GM18951 (cell line): ENCODE measurements around the gene AGAP6.
"Not testable (repeated sequence)": the region's sequence is repeated elsewhere in the genome, so short reads cannot be mapped to it uniquely, and the experiment has no call there.

ENCODE experiments used
- POLR2A ChIP-seq: IDR thresholded peaks from 4 replicates; pipeline ENCODE4 v1.6.1; 2011; ENCODE audit warnings: mild to moderate bottlenecking; ENCODE audit not compliant: insufficient read length, insufficient read depth; ENCODE audit errors: extremely low read depth
- in situ Hi-C: fragments of 300-500 bp; cut with MboI; formaldehyde crosslinking; loops from one replicate; pipeline ENCODE4 v1.12.0; 2022; ENCODE audit warnings: low sequenced_read_pairs, mixed read lengths, inconsistent platforms; ENCODE audit not compliant: unreplicated experiment

AGAP6 gene

GRCh38 chr10:49988376-49988775 lies at the start of gene AGAP6:
TSS of gene AGAP6 (plus strand) at chr10:49988406. CDS start at chr10:49988716, 310 bp downstream.
- in situ Hi-C loops, result not testable (repeated sequence)

- in situ Hi-C loops, result not testable (repeated sequence)
- peak; percentile 60 for TF ChIP-seq POLR2A
These were observed 46.5 kb upstream of the AGAP6 start, which contains the start of the genes PARG and TIMM23B for GRCh38 chr10:49941447-49942338. TSS of gene PARG (minus strand) at chr10:49942027. CDS start at chr10:49941725, 302 bp downstream. TSS of gene TIMM23B (plus strand) at chr10:49942053. CDS start at chr10:49942195, 142 bp downstream.

DNA sequence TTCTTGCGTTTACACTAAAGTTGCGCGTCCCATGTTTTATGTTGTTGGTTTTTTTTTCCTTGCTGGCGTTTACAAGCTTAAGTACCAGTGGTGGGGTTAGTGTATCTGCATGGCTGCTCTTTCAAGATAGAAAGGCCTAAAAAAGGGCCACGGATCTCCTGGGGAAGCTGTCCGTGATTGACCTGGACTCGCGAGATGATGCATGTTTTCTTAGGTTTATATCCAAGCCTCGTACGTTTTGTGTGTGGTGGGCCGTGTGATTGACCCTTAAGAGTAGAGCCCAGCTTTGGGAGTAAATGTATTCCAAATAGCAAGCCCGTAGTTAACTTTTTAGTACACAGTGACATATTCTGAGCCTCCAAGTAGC lies 45.9 kb upstream of the AGAP6 start:
- in situ Hi-C loops, result not testable (repeated sequence)

GRCh38 chr10:49943607-49944006 lies 44.6 kb upstream of the AGAP6 start:
- in situ Hi-C loops, result not testable (repeated sequence)

DNA sequence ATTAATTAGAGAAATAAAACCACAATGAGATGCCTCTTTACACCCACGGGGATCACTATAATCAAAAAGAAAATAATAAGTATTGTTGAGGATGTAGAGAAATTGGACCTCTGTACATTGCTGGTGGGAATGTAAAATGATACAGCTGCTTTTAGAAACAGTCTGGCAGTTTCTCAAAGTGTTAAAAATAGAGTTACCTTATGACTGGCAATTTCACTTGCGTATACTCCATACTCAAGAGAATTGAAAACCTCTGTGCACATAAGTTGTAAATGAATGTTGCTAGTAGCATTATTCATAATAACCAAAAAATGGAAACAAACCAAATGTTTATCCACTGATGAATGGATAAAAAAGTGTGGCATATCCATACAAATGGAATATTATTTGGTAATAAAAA lies 40.1 kb upstream of the AGAP6 start:
- in situ Hi-C loops, result not testable (repeated sequence)

- in situ Hi-C loops, result not testable (repeated sequence)
These were observed 39.5 kb upstream of the AGAP6 start for GRCh38 chr10:49948737-49949136.

- in situ Hi-C loops, result not testable (repeated sequence)
These were observed 36.2 kb upstream of the AGAP6 start for GRCh38 chr10:49952006-49952405.

DNA sequence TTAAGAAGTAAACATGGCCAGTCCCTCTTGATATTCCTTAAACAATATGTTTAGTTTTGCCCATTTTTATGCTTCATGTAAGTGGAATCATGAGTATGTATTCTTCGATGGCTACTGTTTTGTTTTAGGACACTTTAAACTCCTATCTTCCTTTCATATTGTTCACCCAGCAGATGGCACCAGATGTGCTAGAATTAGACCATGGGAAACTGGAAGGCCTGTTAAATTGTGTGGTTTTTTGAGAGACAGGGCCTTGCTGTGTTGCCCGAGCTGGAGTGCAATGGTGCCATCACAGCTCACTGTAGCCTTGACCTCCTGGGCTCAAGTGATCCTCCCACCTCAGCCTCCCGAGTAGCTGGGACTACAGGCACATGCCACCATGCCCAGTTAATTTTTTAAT lies 35.1 kb upstream of the AGAP6 start:
- in situ Hi-C loops, result not testable (repeated sequence)

DNA sequence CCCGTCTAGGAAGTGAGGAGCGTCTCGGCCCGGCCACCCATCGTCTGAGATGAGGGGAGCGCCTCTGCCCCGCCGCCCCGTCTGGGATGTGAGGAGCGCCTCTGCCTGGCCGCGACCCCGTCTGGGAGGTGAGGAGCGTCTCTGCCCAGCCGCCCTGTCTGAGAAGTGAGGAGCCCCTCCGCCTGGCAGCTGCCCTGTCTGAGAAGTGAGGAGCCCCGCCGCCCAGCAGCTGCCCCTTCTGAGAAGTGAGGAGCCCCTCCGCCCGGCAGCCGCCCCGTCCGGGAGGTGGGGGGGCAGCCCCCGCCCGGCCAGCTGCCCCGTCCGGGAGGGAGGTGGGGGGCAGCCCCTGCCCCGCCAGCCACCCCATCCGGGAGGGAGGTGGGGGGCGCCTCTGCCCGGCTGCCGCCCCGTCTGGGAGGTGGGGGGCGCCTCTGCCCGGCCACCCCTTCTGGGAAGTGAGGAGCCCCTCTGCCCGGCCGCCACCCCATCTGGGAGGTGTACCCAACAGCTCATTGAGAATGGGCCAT lies 17.8 kb upstream of the AGAP6 start:
- in situ Hi-C loops, result not testable (repeated sequence)

GRCh38 chr10:49971466-49971865 lies 16.7 kb upstream of the AGAP6 start:
- in situ Hi-C loops, result not testable (repeated sequence)

DNA sequence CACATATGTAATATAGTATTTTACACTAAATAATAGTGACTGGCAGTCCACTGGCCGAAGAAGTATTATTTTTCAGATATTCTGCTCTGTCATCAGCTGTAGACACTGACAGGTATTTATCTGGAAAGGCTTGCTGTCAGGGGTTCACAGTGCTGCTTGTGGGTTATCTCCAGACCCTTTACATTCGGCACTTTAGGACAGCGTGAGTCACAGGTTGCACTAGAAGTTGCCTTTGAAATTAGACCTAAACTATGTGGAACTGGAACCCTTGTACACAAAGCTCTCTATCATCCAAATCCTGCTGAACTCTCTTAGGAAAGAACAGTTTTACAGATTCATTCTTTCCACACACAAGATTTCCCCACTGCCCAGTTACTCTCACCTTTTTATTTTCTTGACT lies 16.1 kb upstream of the AGAP6 start:
- in situ Hi-C loops, result not testable (repeated sequence)

DNA sequence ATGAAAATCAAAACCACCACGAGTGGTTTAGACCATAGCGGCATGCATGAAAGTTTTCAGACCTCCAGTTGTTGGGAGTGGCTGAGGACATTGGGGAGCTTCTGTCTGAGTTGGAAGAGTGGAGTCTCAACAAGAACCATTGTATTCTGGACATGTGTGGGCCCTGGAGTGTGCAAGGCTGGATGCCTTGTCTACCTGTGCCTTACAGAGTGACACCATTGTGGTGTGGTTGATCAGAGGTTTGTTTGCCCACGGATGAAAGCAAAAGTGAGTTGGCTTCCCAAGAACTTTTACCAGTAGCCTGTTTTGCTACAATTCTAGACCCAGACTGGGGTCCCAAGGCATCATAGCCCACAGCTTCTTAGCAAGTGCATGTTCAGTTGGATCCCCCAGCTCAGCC lies 10.4 kb upstream of the AGAP6 start:
- in situ Hi-C loops, result not testable (repeated sequence)

GRCh38 chr10:49987207-49987606 lies 999 bp upstream of the AGAP6 start:
- in situ Hi-C loops, result not testable (repeated sequence)

GRCh38 chr10:49995321-49995720 lies 7.1 kb downstream of the AGAP6 start:
- in situ Hi-C loops, result not testable (repeated sequence)

DNA sequence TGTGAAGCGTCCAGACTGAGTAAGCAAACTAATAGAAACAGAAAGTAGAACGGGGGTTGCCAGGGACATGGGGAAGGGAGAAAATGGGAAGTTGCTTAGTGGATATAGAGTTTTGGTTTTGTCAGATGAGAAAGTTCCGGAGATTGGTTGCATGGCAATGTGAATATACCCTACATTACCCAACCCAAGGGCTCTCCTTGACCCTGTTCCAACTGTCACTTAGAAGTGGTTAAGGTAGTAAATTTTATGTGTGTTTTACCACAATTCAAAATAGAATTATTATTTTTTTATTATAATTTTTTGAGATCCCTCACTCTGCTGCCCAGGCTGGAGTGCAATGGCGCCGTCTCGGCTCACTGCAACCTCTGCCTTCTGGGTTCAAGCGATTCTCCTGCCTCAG lies 25.8 kb downstream of the AGAP6 start:
- in situ Hi-C loops, result not testable (repeated sequence)

- in situ Hi-C loops, result not testable (repeated sequence)
These were observed 27.5 kb downstream of the AGAP6 start for GRCh38 chr10:50015596-50016220.

- in situ Hi-C loops, result not testable (repeated sequence)
These were observed 28.7 kb downstream of the AGAP6 start for GRCh38 chr10:50016926-50017325.

DNA sequence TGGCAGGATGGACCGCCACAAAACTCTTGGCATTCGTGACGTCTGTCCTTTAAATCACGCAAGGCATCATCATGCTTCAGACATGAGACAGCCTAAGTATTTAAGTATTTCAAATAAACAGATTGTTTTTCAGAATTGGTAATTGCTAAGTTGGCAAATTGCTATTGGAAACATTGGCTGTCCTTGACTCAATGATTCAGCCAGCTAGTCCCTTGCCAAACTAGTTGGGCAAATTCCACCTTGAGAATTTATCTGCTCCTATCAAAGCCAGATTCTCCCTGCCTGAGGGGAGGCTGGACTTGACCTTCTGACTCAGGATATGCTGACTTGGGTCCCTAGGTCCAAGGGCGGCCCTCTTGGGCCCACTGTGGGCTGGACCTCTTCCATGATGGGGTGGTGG lies 29.4 kb downstream of the AGAP6 start:
- in situ Hi-C loops, result not testable (repeated sequence)

DNA sequence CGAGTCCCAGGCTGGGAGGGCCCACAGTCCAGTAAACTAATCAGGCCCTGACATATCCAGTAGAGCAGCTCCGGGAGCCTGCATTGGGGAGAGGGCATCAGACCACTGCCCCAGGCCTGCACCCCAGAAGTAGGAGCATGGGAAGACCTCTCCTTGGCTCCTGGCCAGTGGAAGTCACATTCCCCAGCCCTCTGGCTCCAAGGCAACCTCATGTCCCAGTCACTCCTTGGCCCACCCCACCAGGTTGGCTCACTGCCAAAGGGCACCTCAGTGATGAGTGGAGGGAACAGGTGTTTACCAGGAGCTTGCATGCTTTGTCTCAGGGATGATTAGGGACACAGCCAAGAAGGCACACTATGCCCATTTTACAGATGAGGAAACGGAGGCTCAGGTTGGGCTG lies 31.1 kb downstream of the AGAP6 start:
- in situ Hi-C loops, result not testable (repeated sequence)

DNA sequence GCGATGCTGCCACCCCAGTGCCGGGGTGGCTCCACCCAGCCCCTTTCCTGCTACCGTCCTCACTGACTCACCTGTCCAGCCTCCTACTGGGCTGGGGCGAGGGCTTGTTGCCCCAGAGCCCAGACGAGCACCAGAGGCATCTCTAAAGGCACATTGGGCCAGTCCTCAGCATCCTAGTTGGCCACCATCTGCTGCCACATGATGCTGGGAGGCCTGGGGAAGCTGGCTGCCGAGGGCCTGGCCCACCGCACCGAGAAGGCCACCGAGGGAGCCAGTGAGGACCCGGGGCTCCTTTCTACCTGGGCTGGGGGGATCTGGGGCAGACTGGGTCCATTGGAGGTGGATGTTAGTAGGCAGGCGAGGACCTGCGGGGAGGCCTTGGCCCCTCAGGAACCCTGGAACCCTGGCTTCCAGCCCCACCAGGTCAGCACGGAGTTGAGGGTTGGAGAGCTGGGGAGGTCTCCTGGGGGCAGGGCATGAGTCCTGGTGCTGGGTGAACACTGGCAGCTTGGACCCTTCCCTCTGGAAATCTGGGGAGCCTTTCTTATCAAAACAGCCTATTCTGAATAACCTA lies 32.3 kb downstream of the AGAP6 start:
- in situ Hi-C loops, result not testable (repeated sequence)
